ENCODE measurements around the gene MLPH. TPM values are rescaled to one million over a fixed set of nuclear protein-coding genes. Genes with fewer than 3 reads are reported as not detected.
A peak's percentile ranks its signal among the peaks of the same experiment; 100 is the strongest.

MLPH gene
- total and polyA plus RNA-seq, 2 of the 13 experiments (the other 11 are each of a cell fraction or from before 2014, with no cell fraction given): 0.12 TPM; not detected in 1

DNA sequence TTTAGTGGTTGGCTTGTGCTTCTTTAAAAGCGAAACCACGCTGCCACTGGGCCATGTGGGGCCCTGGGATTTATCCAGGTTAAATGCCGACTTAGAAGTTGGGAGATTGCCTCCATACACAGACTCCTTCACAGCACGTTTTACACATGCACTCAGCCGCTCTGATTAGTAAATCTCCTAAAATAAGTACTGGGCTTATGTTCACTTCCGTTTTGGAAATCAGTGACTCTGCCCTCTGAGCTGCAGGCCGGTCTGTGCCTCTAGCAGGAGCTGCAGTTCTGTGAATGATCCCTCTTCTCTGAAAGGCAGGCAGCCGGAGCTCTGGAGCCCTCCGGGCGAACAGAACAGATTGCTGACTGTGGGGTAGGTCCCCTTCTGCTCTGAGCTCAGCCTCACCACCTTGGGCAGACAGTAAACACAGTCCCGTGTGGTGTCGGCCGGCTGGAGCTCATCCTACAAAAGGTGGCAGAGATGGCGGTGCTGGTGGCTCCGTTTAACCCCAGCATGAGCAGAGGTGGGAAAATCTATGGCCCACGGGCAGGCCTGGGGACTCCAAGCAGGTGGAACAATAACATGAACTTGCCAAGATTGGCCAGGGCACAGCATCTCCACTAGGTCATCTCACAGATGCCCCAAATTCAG, 113.3 kb downstream of the MLPH start (continued):
- peak; percentile 68; the same call in 1 of the 2 replicates for TF ChIP-seq ZMAT3 (CRISPR knock-in tag; conservative IDR thresholded peaks at IDR 0.05)
- no peak for TF ChIP-seq NONO (IDR thresholded peaks at IDR 0.05)
- no peak for TF ChIP-seq NONO (CRISPR knock-in tag; conservative IDR thresholded peaks at IDR 0.05)
- TF ChIP-seq, protein P1, sequence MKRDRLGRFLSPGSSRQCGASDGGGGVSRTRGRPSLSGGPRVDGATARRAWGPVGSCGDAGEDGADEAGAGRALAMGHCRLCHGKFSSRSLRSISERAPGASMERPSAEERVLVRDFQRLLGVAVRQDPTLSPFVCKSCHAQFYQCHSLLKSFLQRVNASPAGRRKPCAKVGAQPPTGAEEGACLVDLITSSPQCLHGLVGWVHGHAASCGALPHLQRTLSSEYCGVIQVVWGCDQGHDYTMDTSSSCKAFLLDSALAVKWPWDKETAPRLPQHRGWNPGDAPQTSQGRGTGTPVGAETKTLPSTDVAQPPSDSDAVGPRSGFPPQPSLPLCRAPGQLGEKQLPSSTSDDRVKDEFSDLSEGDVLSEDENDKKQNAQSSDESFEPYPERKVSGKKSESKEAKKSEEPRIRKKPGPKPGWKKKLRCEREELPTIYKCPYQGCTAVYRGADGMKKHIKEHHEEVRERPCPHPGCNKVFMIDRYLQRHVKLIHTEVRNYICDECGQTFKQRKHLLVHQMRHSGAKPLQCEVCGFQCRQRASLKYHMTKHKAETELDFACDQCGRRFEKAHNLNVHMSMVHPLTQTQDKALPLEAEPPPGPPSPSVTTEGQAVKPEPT (CRISPR knock-in tag; IDR thresholded peaks at IDR 0.05; ENCODE audit: low read depth): no peak
- TF ChIP-seq ZNF616 (CRISPR knock-in tag; IDR thresholded peaks at IDR 0.05; ENCODE audit: low read depth): no peak
- no peak for TF ChIP-seq CSRNP2 (CRISPR knock-in tag; conservative IDR thresholded peaks at IDR 0.05; ENCODE audit: low read depth)
- TF ChIP-seq PRDM15 (CRISPR knock-in tag; IDR thresholded peaks at IDR 0.05): 0 out of 2 replicates have a peak, but pooled peaks have one; percentile 42
- TF ChIP-seq, protein P2, sequence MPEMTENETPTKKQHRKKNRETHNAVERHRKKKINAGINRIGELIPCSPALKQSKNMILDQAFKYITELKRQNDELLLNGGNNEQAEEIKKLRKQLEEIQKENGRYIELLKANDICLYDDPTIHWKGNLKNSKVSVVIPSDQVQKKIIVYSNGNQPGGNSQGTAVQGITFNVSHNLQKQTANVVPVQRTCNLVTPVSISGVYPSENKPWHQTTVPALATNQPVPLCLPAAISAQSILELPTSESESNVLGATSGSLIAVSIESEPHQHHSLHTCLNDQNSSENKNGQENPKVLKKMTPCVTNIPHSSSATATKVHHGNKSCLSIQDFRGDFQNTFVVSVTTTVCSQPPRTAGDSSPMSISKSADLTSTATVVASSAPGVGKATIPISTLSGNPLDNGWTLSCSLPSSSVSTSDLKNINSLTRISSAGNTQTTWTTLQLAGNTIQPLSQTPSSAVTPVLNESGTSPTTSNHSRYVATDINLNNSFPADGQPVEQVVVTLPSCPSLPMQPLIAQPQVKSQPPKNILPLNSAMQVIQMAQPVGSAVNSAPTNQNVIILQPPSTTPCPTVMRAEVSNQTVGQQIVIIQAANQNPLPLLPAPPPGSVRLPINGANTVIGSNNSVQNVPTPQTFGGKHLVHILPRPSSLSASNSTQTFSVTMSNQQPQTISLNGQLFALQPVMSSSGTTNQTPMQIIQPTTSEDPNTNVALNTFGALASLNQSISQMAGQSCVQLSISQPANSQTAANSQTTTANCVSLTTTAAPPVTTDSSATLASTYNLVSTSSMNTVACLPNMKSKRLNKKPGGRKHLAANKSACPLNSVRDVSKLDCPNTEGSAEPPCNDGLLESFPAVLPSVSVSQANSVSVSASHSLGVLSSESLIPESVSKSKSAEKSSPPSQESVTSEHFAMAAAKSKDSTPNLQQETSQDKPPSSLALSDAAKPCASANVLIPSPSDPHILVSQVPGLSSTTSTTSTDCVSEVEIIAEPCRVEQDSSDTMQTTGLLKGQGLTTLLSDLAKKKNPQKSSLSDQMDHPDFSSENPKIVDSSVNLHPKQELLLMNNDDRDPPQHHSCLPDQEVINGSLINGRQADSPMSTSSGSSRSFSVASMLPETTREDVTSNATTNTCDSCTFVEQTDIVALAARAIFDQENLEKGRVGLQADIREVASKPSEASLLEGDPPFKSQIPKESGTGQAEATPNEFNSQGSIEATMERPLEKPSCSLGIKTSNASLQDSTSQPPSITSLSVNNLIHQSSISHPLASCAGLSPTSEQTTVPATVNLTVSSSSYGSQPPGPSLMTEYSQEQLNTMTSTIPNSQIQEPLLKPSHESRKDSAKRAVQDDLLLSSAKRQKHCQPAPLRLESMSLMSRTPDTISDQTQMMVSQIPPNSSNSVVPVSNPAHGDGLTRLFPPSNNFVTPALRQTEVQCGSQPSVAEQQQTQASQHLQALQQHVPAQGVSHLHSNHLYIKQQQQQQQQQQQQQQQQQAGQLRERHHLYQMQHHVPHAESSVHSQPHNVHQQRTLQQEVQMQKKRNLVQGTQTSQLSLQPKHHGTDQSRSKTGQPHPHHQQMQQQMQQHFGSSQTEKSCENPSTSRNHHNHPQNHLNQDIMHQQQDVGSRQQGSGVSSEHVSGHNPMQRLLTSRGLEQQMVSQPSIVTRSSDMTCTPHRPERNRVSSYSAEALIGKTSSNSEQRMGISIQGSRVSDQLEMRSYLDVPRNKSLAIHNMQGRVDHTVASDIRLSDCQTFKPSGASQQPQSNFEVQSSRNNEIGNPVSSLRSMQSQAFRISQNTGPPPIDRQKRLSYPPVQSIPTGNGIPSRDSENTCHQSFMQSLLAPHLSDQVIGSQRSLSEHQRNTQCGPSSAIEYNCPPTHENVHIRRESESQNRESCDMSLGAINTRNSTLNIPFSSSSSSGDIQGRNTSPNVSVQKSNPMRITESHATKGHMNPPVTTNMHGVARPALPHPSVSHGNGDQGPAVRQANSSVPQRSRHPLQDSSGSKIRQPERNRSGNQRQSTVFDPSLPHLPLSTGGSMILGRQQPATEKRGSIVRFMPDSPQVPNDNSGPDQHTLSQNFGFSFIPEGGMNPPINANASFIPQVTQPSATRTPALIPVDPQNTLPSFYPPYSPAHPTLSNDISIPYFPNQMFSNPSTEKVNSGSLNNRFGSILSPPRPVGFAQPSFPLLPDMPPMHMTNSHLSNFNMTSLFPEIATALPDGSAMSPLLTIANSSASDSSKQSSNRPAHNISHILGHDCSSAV (CRISPR knock-in tag; IDR thresholded peaks at IDR 0.05; ENCODE audit: borderline replicate concordance): no peak
- no peak for TF ChIP-seq SRSF9 (IDR thresholded peaks at IDR 0.05; ENCODE audit: borderline replicate concordance, insufficient read depth, low read depth, low read length, poor library complexity, severe bottlenecking)
- TF ChIP-seq HOXA9 (CRISPR knock-in tag; IDR thresholded peaks at IDR 0.05; ENCODE audit: borderline replicate concordance): no peak
- 0 out of 2 replicates have a peak, but pooled peaks have one; percentile 28 for TF ChIP-seq ELF1 (CRISPR knock-in tag; IDR thresholded peaks at IDR 0.05)
